Measurements from ENCODE around the gene VKORC1.
"Not testable (repeated sequence)": the region's sequence is repeated elsewhere in the genome, so short reads cannot be mapped to it uniquely, and the experiment has no call there.

VKORC1 gene

DNA sequence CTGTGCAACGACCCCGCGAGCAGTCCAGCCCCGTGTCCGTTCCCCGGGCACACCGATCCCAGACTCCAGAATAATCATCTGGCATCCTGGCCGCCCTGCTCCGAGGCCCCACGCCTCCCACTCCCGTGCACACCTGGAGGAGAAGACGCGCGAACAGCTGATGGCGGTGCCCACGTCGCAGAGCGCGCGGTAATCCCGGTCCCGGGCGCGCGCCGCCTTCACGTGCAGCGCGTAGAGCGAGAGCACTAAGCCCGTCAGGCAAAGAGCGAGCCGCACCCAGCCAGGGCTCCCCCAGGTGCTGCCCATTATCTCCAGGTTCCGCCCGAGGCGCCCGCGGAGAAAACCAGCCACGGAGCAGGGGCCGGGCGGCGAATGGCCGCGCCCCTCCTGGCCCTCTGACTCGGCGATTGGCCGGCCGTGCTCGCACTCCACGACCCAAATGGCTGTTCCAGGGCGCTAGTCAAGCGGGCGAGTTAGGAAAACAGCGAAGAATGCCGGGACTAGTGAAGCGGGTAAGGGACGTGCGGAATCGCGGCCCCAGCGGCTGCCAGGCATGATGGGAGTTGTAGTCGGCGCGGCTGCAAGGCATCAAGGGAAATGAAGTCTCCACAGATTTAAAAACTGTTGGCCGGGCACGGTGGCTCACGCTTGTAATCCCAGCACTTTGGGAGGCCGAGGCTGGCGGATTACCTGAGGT lies at the start of gene VKORC1:
VKORC1 (minus strand) TSS at position 374 of the 697 bp plus-strand sequence; CDS start at position 306, 68 bp downstream.
- DNase-seq (ENCODE audit: low spot score): peak; percentile 96

DNA sequence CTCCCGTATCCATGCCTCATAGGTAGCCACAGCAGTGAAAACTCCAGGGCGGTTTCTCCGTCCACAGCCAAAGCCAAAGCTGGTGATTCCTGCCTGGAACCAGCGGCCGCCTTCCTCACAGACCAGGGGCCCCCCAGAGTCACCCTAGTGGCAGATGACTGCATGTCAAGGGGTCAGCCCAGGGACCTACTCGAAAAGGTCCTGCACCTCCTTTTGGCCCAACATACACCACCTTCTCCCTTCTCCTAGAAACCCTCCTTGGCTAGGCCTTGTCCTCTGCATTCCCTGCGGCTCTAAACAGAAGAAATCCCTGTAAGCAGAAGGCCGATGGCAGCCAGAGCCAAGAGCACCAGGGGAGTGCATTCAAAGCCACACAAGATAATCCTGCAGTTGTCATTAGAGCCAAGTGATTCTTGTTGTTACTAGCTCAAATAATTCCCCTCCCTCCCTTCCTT lies 49.1 kb upstream of the VKORC1 start:
- DNase-seq (ENCODE audit: low spot score): no peak

DNA sequence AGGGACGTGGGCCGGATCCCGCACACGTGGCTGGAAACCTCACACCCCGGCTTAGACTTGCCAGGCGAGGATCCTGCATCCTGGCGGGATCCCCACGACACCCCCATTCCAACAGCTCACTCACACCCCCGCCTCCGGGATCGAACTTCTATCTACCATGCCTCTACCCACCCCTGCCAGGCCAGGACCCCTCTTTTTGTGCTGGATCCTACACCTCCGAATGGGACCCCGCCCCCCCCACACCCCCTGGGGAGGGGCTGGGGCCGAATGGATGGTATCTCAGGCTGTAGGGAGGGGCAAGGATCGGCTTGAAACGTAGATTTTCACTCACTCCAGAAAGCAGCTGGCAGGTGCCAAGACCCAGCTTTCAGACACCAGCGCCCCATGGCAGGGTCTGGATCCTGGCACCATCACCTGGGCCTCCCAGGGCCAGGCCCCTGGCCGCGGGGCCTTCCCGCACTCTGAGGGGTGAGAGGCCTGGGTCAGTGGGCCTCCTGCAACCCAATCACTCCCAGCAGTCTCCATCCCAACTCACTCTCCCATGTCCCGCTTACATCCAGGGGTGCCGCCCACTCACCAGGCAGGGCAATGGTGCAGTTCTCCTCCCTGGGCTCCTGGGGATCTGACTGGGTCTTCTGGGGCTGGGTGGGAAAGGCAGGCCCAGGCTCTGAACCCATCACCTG lies 48.6 kb upstream of the VKORC1 start:
- no peak for DNase-seq (ENCODE audit: low spot score)

DNA sequence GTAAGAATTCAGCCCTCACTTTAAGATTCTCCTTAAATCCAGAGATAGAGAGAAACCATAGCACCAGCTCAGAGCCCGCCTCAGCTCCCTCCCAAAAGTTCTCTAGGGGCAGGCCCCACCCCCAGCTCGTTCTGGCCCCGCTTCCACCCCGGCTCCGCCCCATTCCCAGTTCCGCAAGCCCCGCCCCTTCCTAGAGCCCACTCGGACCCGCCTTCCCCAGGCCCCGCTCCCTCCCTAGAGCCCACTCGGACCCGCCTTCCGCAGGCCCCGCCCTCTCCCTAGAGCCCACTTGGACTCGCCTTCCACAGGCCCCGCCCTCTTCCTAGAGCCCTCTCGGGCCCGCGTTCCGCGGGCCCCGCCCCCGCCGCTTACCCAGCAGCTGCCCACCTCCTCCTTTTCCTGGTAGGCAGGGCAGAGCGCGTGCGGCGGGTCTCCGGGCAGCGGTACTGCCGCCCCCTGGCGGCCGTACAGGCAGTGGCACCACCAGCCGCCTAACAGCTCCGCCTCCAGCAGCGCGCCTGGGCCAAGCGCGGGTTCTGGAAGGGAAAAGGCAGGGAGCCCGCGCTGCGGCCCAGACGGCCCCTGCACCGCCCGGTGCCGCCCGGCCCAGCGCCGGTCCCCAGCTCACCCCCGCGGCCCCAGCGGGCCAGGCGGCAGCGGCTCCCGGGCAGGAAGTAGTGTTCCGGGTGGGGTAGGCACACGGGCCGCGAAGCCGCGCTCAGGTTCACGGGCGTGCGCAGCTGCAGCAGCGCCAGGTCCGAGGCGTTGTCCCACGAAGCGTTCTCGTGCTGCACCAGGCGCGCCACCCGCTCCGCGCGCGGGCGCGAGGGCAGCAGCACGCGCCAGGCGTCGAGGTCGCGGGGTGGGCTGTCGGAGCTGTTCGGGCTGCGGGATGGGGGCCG lies 47.8 kb upstream of the VKORC1 start:
- peak; percentile 97 for DNase-seq (ENCODE audit: low spot score)

DNA sequence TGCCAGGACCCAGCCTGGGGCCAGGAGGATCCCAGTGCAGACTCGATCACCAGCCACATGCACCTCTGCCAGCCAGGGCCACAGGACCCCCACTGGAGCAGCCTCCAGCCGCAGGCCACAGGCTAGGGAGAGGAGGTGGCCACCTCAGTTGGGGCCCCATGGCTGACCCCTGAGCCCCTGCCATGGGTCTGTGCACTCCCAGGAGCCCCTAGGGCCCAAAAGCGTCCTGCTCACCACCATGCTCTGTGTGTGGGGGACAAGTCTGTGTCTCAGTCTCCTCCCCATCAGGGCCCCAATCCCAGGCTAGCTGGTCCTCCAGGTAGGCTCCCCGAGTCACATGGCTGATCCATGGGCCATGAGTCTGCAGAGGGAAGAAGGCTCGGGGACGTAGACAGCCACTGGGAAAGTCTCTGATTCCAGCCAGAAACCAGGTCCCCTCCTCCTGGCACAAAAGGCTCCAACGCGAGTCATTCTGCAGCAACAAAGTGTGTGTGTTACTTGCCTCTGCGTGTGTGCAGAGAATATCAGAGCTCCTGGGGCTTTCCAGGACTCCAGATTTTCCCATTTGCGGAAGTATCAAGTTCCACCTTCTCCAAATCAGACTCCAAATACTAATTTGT lies 47.0 kb upstream of the VKORC1 start:
- DNase-seq (ENCODE audit: low spot score): no peak

DNA sequence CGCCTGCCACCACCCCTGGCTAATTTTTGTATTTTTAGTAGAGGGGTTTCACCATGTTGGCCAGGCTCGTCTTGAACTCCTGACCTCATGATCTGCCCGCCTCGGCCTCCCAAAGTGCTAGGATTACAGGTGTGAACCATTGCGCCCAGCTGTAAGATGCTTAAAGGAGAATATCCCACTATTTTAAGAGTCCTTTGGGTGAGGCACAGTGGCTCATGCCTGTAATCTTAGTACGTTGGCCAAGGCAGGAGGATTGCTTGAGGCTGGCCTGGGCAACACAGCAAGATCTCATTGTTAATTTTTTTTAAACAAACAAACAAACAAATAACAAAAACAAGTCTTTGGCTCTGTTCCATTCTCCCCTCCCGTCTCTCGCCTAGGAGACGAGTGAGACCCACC lies 46.5 kb upstream of the VKORC1 start:
- not testable (repeated sequence) for DNase-seq (ENCODE audit: low spot score)

DNA sequence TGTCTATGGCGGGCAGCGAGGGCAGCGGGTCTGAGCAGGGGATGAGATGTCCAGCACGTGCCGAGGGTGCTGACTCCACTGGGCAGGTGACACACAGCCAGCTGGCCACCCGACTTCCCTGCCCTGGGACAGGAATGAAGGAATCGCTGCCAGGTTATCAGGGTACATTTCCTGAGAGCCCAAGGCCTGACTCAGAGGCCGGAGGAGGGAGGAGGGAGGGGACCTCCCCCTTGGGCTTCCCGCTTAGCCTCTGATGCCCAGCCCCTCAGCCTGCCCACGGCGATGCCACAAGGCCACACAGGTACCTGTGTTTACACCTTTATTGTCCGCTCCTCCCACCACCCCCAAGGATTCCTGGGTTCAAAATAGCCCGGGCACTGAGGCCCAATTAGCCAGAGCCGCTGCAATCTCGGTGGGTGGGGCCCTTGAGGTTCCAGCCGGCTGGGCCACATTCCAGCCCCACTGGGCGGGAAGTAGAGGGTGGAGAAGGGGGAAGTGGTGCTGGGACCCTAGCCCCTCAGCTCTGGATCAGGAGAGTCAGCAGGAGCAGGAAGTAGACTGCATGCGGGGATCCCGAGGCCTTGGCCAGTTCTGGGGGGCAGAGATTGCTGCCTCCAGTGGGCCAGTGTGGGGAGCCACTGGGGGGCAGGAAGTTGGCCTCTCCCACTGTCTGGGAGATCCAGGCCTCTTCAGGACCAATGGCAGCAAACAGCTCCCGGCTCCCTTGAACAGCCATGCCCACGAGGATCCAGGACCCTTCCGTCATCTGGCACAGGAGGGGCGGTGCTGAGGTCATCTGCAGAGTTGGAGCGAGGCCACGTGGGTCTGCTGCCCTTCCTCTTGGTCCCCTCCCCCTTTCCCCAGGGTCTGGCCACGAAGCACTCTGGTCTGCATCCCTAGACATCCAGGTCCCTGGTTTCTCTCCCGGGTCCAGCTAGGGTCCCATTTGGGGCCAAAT lies 44.3 kb upstream of the VKORC1 start:
- no peak for DNase-seq (ENCODE audit: low spot score)

DNA sequence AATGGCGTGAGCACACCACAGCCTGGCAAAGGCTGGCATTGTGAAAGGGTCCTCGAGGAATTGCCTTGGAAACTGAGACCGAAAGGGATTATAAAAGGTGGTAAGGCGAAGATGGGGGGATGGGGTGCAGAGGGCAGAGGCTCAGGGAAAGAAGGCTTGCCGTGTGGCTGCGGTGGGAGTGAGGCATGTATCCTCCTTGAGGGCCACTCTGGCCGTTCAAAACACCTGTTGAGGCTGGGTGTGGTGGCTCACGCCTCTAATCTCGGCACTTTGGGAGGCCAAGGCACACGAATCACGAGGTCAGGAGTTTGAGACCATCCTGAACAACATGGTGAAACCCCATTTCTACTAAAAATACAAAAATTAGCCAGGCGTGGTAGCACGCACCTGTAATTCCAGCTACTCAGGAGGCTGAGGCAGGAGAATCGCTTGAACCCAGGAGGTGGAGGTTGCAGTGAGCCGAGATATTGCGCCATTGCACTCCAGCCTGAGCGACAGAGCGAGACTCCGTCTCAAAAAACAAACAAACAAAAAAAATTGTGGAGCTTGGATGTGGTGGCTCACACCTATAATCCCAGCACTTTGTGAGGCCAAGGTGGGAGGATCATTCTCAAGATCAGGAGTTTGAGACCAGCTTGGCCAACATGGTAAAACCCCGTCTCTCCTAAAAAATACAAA lies 42.4 kb upstream of the VKORC1 start:
- DNase-seq (ENCODE audit: low spot score): not testable (repeated sequence)

DNA sequence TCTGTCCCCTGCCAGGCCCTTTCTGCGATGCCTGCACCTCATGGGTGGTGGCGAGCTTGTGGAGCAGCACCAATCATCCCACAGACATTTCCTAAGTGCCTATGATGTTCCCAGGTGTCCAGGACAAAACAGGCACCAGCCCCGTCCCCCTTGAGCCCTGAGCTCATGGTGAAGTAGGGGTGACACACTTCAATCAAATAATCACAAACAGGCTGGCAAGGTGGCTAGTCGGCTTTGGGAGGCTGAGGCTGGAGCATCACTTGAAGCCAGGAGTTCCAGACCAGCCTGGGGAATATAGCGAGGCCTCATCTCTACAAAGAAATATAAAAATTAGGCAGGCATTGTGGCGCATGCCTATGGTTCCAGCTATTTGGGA lies 41.7 kb upstream of the VKORC1 start:
- no peak for DNase-seq (ENCODE audit: low spot score)

DNA sequence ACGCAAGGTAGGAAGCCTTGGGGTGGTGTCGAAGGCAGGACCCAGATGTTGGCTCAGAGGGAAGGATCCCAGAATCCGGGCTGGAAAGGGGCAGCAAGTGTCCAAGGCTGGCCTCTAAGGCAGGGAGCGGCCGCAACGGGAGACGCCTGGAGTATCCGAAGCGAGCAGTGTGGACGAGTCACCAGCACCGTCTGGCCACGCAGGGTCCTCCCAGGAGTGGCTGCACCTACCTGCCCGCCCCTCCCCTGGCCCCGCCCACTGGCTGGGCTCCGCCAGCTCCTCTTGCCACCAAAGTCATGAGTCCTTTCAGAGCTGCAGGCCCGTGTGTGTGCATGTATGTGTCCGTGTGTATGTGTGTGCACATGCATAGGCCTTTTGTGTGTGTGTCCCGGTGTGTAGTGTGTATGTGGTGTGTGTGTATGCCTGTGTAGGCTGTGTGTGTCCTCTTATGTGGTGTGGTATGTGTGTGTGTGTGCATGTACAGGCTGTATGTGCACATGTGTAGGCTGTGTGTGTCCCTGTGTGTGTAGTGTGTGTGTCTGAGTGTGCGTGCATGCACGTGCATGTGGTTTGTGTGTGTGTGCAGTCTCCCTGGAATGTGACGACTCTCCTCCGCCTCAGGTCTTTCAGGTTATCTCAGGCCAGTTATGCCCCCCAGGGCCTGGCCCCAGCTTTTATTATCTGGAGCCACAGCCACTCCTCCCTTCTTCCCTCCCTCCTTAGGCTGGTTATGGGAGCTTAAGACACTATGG lies 41.1 kb upstream of the VKORC1 start, which contains the start of gene PRSS8:
PRSS8 (minus strand) TSS at position 193 of the 752 bp plus-strand sequence. CDS start 229 bp downstream, outside the sequence.
- DNase-seq (ENCODE audit: low spot score): no peak

DNA sequence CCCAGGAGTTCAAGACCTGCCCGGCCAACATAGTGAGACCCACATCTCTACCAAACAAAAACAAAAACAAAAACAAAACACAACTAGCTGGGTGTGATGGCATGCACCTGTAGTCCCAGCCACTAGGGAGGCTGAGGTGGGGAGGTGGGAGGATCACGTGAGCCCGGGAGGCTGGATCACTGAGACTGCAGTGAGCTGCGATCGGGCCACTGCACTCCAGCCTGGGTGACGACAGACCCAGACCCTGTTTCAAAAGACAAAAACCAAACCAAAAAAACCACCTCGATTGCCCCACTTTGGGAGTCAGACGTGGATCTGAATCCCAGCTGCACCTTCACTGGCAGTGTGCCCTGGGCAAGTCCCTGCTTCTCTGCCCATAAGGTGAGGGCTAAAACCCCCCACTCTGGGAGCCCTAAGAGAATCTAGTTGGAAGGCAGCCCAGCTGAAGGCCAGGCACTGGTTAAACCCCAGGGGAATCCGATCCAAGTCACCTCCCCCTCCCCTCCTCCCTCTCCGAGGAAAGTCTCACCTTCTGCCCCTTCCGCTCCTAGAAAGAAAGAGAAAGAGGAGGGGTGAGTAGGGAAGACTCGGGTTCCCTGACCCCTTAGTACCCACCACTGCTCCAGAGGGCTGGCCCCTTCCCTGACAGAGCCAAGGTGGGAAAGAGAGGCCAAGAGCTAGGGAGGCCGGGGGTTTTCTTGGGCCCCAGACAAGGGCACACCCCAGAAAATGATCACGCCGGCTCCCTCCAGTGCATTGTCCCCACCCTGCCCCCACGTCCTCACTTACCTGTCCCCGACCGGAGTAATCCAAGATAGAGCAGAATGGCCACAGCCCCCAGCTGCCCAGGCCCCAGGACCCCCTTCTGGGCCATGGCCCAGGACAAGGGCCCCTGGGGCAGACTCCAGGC lies 40.3 kb upstream of the VKORC1 start:
- no peak for DNase-seq (ENCODE audit: low spot score)

DNA sequence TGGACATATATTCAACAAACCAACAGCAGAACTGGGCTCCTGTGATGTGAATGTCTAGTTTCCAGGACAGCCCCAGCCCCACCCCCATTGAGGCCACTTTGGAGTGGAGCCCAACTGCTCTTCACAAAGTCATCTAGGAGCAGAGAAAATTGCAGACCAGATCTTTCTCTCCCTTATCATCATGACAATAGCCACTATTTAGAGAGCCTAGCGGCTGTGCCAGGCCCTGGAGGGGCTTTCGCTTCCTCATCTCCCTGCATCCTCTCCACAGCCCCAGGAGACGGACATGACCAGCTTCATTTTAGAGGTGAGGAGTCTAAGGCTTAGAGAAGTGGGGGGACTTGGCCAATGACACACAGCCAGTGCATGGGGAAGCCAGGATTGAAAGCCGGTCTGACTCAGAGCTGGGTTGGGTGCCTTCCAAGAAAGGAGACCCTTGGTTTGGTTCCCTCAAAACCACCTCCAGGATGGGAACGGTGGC lies 39.5 kb upstream of the VKORC1 start:
- DNase-seq (ENCODE audit: low spot score): peak; percentile 39

DNA sequence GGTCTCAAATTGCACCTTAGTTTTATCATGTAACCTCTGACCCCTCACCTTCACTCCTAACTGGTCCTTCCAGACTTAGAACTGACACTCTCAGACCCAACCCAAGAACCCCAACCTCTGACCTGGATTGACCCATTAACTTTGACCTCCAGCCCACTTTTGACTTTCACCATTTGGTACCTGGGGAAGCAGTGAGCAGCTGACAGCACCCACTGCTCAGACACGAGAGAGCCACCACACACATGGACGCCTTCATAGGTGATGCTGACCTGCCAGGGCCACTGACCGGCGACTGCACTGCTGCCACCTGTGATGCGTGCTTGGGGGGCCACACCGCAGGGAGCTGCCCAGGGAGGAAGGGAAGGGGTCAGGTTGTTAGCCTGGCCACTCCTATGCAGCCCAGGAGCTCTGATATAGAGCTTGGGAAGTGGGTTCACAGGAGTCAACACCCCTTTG lies 38.5 kb upstream of the VKORC1 start:
- DNase-seq (ENCODE audit: low spot score): no peak

DNA sequence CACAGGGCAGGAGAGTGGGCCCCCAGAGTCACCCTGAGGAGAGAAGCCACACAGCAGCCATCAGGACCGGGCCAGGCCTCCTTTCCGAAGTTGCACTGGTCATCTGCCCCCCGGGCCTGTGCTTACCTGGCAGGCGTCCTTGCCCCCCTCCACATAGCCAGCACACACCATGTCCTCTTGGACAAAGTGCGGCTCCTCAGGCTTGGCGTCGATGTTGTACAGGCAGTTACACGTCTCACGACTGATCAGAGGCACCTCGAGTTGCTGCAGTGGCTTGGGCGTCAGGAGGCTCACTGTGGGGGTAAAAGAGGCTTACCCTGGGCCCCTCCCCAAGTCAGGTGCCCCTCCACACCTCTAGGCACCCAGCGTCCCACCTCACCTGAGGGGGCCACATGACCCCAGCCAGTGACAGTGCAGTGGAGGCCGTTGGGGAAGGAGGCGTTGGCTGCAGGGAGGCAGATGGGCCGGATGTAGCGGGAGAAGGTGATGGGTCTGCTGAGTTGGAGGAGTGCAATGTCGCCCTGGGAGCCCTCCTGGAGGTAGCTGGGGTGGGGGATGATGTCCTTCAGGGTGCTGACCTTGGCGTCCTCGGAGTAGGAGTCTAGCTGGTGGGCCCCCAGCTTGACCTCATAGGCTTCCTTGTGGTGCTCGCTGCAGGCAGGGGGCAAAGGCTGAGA lies 37.8 kb upstream of the VKORC1 start:
- DNase-seq (ENCODE audit: low spot score): no peak

DNA sequence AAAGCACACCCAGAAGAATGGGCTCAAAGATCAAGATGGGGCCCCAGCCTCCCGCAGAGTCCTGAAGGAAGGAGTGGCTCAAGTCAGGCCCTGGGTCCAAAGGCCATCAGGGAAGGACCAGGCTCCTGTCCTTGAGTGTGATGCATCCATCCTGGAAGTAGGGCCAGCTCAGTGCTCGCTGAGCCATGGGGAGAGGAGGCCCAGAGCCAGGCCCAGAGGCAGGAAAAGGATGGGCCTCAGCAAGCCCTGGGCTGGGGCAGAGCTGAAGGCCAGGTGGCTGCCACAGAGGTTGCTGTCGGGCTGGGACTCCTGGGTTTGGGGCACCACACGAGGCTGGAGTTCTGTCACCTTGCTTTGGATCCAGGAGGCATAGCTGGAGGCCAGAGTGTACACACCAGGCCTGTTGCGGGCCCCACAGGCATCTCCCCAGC lies 37.3 kb upstream of the VKORC1 start:
- DNase-seq (ENCODE audit: low spot score): no peak

DNA sequence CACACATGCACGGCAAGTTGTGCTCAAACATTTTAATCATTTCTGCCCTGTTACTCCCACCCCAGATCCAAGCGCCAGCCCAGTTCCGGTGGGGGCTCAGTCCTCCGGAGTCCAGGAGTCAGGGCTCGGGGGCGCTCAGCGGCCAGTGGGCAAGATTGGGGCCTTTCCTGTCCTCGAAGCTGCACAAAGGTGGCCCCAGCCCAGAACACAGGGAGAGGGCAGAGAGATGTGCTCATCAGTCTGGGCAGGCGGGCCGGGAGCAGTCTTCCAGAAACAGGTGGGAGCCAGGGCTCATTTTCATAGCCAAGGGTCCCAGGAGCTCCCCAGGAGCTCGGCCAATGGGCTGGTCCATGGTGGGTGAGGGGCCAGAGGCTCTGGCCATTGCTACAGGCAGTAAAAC lies 36.8 kb upstream of the VKORC1 start:
- no peak for DNase-seq (ENCODE audit: low spot score)

DNA sequence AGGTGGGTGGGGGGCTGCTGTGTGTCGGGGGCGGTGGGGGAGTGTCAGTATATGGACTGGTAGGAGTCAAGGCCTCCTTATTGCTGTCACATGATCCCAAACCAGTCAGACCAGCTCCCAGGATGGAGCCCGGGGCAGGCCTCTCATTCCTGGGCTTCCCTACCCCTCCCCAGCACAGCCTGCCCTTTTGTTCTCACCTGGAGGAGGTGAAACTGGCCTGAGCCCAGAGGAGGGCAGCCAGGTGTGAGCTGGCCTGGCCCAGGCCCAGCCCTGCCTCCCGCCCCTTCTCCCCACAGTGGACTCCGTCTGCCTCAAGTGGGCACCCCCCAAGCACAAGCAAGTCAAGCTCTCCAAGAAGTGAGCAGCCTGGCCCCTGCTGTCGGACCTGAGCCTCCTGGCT lies 36.3 kb upstream of the VKORC1 start:
- DNase-seq (ENCODE audit: low spot score): no peak

Data from pons (tissue), 1 donor.